Kidney glomerular epithelial cell (primary cell): ENCODE results near the gene GYPA.
"Not testable (repeated sequence)": the region's sequence is repeated elsewhere in the genome, so short reads cannot be mapped to it uniquely, and the experiment has no call there.

Source experiments
- DNase-seq: peaks from one replicate; lab custom pipeline; 2025; lab: John Stamatoyannopoulos, UW

Gene GYPA

DNA sequence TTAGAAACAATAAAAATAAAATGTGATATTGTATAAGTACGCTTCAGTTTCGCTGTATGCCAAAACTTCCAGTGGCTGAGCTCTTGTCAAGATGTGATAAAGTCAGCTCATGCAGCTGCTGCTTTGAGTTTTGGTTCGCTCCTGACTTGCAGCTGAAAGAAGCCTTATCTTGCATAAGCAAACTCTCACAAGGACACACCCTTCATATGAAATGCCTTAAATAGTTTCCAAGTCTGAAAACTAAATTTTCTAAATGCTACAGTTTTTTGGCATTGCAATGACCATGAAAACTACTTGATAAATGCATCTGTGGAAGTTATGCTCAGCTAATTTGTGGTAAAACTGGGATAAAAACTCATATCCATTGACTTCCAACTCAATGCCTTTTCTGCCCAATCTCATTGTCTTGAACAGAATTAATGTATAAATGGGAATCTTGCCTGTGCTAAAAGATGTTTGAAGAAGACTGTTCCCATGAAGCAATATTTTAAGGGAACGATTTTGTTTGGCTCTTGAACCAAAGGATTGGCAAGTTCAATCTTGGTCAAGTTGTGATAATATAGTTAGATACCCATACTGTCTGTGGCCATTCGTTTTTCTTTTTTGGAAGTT lies 11.7 kb downstream of the GYPA start:
- not testable (repeated sequence) for DNase-seq

DNA sequence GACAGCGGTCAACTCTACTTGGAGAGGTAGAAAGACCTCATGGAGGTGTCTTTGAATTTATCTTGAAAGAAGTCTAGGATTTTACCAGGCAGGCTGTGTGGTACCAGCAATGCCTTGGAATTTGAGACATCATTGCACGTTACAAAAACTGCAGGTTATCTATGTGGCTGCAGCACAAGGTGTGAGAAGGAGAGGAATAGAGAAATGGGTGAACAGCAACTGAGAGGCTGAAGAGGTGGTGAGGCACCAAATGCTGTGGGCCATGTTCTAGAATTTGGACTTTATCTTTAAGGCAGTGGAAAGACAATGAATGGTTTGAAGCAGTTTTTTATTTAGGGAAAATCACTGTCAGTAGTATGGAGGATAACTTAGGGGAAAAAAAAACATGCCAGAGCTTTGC lies 15.4 kb downstream of the GYPA start:
- not testable (repeated sequence) for DNase-seq

DNA sequence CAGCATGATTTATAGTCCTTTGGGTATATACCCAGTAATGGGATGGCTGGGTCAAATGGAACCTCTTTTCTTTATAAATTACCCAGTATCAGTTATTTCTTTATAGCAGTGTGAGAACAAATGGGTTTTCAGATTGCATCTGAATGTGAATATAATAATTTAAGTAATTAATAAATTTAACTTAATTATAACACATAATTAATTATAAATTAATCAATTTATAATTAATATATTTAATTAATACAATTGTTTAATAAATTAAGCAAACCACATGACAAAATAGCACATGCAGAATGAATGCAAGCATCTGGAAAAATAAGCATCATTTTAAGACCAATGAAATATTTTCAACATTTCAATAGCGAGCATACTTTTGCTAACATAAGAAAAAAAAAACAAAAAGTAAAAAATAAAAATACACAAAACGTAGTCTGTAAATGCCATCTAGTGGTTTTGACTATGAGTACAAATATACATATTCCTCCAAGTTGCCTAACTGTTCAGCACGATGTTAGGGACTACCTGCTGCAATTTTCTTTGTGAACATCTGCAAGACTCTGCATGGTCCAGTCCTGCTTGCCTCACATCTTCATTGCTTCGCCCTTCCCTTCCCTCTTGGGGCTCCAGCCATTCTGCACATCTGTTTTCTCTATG lies 16.4 kb downstream of the GYPA start:
- DNase-seq, result not testable (repeated sequence)

DNA sequence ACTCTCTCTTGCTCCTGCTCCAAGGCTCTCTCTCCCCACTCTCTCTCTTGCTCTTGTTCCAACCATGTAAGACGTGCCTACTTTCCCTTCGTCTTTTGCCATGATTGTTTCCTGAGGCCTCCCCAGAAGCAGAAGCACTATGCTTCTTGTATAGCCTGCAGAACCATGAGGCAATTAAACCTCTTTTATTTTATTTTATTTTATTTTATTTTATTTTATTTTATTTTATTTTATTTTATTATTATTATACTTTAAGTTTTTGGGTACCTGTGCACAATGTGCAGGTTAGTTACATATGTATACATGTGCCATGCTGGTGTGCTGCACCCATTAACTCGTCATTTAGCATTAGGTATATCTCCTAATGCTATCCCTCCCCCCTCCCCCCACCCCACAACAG lies 17.2 kb downstream of the GYPA start:
- not testable (repeated sequence) for DNase-seq

DNA sequence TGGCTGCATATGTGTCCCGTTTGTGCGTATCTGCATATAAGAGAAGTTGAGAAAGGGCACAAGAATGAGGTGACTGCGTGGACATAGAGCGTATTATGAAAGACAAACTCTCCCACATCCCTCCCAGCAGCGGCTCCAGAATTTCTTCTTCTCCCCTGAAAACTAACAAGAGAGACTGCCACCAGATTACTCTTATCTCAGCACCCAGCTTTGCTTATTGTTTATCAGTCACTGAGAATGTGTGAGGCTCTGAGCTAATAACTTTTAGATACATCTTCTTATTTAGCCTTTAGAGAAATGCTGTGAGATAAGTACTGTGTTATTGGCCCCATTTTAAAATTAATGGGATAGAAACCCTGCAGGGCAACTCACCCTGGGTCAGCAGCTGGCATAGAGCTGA lies 20.8 kb downstream of the GYPA start:
- not testable (repeated sequence) for DNase-seq

DNA sequence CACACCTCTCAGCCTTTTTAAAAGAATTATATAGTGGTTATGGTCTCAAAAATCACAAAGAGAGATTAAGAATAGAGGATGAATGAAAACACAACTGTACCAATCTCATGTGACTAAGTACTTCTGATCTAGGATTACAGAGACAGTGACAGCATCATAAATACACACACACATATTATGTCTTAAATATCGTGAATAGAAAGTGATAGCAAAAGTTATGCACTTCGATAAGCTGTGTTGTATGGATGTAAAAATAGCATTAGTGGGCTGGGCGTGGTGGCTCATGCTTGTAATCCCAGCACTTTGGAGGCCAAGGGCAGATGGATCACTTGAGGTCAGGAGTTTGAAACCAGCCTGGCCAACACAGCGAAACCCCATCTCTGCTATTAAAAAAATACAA lies 25.0 kb downstream of the GYPA start:
- DNase-seq, result no peak

DNA sequence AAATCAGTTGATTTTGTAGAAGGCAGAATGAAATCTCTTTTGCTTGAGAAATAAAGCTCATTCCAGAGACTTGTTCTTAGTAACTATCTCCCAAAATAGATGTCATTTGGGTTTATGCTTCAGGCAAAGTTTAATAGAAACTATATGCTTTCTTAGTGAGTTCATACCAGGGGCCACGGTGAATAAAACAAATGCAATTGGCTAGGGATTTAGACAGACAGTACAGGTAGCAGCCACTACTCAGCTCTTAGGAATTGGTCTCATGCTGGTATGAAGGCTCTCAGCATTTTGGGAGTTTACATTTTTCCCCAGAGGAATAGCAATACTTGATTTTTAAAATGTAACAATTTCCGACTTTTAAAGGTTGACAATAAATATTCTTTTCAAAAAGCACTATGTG lies 27.0 kb downstream of the GYPA start:
- no peak for DNase-seq

DNA sequence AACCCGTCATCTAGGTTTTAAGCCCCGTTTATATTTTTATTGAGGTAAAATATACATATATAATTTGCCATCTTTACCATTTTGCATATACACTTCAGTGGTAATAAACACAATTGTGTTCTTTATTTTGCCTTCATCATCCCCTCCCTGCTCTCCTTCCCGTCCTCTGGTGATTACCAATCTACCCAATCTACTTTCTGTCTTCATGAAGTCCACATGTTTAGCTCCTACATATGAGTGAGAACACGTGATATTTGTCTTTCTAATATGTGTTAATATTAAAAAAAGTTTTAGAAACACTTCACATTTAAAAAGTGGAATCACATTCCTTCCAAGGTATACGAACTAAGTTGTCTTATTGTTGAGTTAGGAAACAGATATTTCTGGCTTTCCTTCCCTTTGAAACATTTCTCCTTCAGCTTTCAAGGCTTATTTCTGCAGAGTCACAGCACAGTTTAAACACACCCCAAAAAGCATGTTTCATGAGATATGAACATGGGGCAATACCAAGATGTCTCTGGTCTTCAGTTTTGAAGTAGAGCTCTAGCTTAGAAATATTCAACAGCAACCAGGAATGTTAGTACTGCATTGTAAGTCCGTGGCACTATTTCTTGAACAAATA lies 35.9 kb downstream of the GYPA start:
- no peak for DNase-seq

DNA sequence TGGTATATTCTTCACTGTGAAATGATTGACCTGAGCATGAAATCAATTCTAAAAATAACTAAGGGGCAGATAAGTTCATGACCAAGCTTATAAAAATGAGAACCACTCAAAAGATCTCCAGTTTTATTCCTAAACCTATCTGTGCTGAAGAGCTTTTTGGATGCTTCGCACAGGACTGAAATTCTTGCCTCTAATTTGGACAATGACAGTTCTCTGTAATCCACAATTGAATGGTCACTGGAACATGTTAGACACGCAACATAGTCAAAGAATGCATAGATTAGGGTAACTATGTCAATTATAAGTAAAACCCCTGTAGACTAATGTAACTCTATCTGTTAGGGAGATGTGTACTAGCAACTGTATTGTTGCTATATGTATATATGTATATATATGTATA lies 42.7 kb downstream of the GYPA start:
- not testable (repeated sequence) for DNase-seq

DNA sequence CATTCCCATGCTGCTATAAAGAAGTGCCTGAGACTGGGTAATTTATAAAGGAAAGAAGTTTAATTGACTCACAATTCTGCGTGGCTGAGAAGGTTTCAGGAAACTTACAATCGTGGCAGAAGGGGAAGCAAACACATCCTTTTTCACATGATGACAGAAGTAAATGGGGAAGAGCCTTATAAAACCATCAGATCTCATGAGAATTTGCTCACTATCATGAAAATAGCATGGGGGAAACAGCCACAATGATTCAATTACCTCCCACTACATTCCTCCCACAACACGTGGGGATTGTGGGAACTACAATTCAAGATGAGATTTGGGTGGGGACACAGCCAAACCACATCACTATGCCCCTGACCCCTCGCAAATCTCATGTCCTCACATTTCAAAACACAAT lies 46.5 kb downstream of the GYPA start:
- not testable (repeated sequence) for DNase-seq

DNA sequence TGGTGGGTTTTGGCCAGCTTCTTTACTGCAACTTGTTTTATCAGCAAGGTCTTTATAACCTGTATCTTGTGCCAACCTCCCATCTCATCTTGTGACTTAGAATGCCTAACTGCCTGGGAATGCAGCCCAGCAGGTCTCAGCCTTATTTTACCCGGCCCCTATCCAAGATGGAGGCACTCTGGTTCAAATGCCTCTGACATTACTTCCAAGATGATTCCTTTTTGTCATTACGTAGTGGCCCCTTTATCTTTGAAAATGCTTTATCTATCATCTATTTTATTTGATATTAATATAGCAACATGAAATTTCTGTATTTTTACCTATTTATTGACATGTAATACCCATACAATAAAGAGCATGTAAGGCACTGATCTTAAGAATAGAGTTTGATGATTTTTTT lies 49.3 kb downstream of the GYPA start:
- DNase-seq, result not testable (repeated sequence)

DNA sequence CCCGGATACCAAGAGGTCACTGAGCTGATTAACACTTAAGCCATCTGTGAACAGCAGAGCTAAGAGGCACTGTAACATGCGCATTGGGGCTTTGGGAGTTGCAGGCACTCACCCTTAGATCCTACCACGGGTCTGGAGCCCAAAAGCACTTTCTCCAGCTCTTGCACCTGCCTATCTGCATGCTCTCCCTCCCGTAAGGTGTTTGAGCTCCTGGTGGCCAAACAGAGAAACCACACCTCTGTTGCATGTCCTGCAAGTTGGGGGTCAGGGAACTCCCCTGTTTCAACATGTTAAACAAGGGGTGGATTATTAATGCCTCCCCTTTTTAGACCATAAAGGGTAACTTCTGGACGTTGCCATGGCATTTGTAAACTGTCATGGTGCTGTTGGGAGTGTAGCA lies 49.8 kb downstream of the GYPA start:
- no peak for DNase-seq

DNA sequence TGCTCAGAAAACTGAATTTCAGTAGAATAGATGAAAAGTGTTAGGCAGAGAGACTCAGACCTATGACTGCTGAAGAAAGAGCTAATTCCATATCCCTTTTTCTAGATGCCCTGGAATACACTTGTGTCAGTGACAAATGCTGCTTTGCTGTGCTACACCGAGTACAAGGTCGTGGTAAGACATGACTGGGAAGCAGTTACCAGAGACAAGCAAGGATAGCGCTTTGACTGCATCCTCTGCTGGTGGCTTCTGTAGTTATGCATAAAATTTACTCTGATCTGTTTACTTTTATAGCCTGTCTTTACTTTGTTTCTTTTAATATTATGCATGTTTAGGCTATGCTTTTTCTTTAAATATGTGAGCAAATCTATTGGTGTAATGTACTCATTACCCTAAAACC lies 58.5 kb downstream of the GYPA start:
- not testable (repeated sequence) for DNase-seq

DNA sequence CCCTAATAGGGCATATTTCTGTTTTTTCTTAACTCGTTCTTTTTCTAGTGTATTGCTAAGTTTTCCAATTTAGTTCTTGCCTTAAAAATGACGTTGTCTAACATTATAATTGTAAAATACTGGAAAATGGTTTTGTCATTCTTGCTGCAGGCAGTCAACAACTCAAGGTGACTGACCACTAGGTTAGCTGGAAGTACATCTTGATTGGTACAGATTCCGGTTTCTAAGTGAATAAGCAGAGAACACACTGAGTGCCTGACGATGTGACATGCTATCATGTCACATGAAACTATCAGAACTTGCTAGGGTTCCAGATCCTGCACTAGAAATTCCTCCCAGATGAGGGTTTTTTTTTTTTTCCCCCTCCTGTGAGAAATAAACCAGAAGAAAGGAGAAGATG lies 60.4 kb downstream of the GYPA start:
- DNase-seq, result not testable (repeated sequence)

DNA sequence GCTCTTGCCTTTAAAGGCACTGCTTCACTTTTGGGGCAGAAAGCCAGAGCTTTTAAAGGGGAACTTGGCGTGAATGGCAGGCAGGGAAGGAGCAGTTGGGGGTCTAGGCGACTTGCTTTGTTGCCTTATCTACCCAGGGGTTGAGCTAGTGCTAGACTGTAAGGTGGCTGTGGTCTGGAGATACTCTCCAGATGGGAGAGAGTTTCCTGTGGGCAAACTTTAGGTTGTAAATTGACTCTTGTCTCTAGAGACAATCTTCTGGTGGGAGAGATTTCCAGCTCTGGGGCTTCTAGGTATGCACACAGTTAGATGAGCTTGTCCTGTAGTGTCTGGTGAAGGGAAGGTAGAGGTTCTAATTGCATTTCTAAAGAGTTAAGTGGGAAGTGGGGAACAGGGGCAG lies 61.8 kb downstream of the GYPA start:
- DNase-seq, result not testable (repeated sequence)

DNA sequence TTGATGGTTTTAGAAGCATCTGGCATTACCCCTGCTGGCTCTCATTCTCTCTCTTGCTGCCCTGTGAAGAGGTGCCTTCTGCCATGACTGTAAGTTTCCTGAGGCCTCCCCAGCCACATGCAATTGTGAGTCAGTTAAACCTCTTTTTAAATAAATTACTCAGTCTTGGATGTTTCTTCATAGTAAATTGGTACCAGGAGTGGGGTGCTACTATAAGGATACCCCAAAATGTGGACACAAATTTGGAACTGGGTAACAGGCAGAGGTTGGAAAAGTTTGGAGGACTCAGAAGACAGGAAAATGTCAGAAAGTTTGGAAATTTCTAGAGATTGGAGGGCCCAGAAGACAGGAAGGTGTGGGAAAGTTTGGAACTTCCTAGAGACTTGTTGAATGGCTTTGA lies 79.0 kb downstream of the GYPA start:
- DNase-seq, result not testable (repeated sequence)

DNA sequence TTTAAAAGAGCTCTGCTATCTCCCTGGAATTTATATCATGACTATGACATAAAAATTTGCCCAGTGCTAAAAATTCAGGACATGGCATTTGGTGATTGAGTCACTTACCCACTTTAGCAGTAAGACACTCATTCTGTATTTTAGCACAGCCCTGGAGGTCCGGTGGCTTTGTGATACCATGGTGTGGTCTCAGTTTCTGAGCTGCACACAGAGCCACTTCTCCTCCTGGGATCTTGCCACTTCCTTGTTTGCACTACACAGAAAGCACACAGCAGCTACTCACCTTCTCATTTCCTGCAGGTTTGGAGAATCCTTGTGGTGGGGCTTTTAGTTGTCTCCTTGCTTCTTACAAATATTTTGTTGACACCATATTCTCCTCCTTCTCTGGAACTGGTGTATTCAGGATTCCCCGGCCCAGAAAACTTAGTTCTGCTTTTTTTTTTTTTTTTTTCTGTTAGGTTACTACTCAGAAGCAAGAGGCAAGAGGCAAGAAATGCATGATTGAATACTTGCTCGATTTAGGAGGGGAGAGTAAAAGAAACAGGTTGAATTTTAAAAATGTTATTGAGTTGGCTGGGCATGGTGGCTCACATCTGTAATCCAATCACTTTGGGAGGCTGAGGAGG lies 80.2 kb downstream of the GYPA start:
- DNase-seq, result not testable (repeated sequence)
